ENCODE data around the gene CABYR.
A peak's percentile ranks its signal among the peaks of the same experiment; 100 is the strongest.

CABYR gene

GRCh38 chr18:24138789-24139616 is at the start of gene CABYR:
CABYR (plus strand) TSS chr18:24139062; CDS start chr18:24143115, 4,053 bp downstream.
- Mint-ChIP-seq H3K9me3 (no peaks in the 10 kb centered on the region), H3K36me3 (ENCODE audit: low read depth) (no peaks in the 10 kb centered on the region), H3K4me1 (ENCODE audit: low read depth) (peaks cover 15% of the 10 kb centered on the region), H3K27me3 (peaks cover 14% of the 10 kb centered on the region), H3K27ac (peak within 1 kb of the TSS; percentile 93), H3K4me3 (peak within 1 kb of the TSS; percentile 90)
- intact Hi-C loops (cut with micrococcal nuclease): no loop called here

GRCh38 chr18:24089076-24089475 is 49.8 kb upstream of the CABYR start:
- intact Hi-C loops (cut with micrococcal nuclease): no loop called here
- H3K4me1 Mint-ChIP-seq (ENCODE audit: low read depth): peaks cover 5% of the 10 kb centered on the region
- H3K9me3 Mint-ChIP-seq: no peaks in the 10 kb centered on the region
- no peaks in the 10 kb centered on the region for H3K27me3 Mint-ChIP-seq
- H3K27ac Mint-ChIP-seq: no peak overlapping the region
- peaks cover 41% of the 10 kb centered on the region for H3K36me3 Mint-ChIP-seq (ENCODE audit: low read depth)
- no peak overlapping the region for H3K4me3 Mint-ChIP-seq

GRCh38 chr18:24089515-24090337 is 49.1 kb upstream of the CABYR start:
- Mint-ChIP-seq H3K4me1 (ENCODE audit: low read depth) (peaks cover 8% of the 10 kb centered on the region), H3K27ac (no peak overlapping the region), H3K9me3 (no peaks in the 10 kb centered on the region), H3K27me3 (no peaks in the 10 kb centered on the region), H3K4me3 (no peak overlapping the region), H3K36me3 (ENCODE audit: low read depth) (peaks cover 37% of the 10 kb centered on the region)
- intact Hi-C loops (cut with micrococcal nuclease): no loop called here

- Mint-ChIP-seq H3K4me3 (no peak overlapping the region), H3K27me3 (no peaks in the 10 kb centered on the region), H3K27ac (no peak overlapping the region), H3K36me3 (ENCODE audit: low read depth) (peaks cover 43% of the 10 kb centered on the region), H3K4me1 (ENCODE audit: low read depth) (peaks cover 8% of the 10 kb centered on the region), H3K9me3 (no peaks in the 10 kb centered on the region)
- intact Hi-C loops (cut with micrococcal nuclease): no loop called here
Measured at GRCh38 chr18:24090876-24091275, 48.0 kb upstream of the CABYR start.

GRCh38 chr18:24094561-24094960 is 44.3 kb upstream of the CABYR start:
- intact Hi-C loops (cut with micrococcal nuclease): no loop called here
- peaks cover 8% of the 10 kb centered on the region for H3K4me1 Mint-ChIP-seq (ENCODE audit: low read depth)
- H3K36me3 Mint-ChIP-seq (ENCODE audit: low read depth): peaks cover 40% of the 10 kb centered on the region
- no peaks in the 10 kb centered on the region for H3K27me3 Mint-ChIP-seq
- H3K27ac Mint-ChIP-seq: no peak overlapping the region
- peaks cover 8% of the 10 kb centered on the region for H3K9me3 Mint-ChIP-seq
- H3K4me3 Mint-ChIP-seq: no peak overlapping the region

GRCh38 chr18:24095976-24096375 is 42.9 kb upstream of the CABYR start:
- Mint-ChIP-seq H3K4me1 (ENCODE audit: low read depth) (peaks cover 8% of the 10 kb centered on the region), H3K27me3 (no peaks in the 10 kb centered on the region), H3K9me3 (peaks cover 8% of the 10 kb centered on the region), H3K27ac (no peak overlapping the region), H3K4me3 (no peak overlapping the region), H3K36me3 (ENCODE audit: low read depth) (peaks cover 40% of the 10 kb centered on the region)
- intact Hi-C loops (cut with micrococcal nuclease): no loop called here

GRCh38 chr18:24103320-24104021 is 35.4 kb upstream of the CABYR start:
- intact Hi-C loops (cut with micrococcal nuclease): no loop called here
- H3K4me3 Mint-ChIP-seq: no peak overlapping the region
- peaks cover 23% of the 10 kb centered on the region for H3K36me3 Mint-ChIP-seq (ENCODE audit: low read depth)
- no peaks in the 10 kb centered on the region for H3K9me3 Mint-ChIP-seq
- H3K27me3 Mint-ChIP-seq: no peaks in the 10 kb centered on the region
- H3K4me1 Mint-ChIP-seq (ENCODE audit: low read depth): peaks cover 6% of the 10 kb centered on the region
- H3K27ac Mint-ChIP-seq: no peak overlapping the region

GRCh38 chr18:24104486-24104885 is 34.4 kb upstream of the CABYR start:
- intact Hi-C loops (cut with micrococcal nuclease): no loop called here
- no peak overlapping the region for H3K27ac Mint-ChIP-seq
- H3K36me3 Mint-ChIP-seq (ENCODE audit: low read depth): peaks cover 20% of the 10 kb centered on the region
- H3K9me3 Mint-ChIP-seq: no peaks in the 10 kb centered on the region
- H3K4me3 Mint-ChIP-seq: no peak overlapping the region
- no peaks in the 10 kb centered on the region for H3K27me3 Mint-ChIP-seq
- H3K4me1 Mint-ChIP-seq (ENCODE audit: low read depth): peaks cover 6% of the 10 kb centered on the region

- H3K4me1 Mint-ChIP-seq (ENCODE audit: low read depth): no peaks in the 10 kb centered on the region
- intact Hi-C loops (cut with micrococcal nuclease): no loop called here
- no peak overlapping the region for H3K27ac Mint-ChIP-seq
- H3K9me3 Mint-ChIP-seq: no peaks in the 10 kb centered on the region
- H3K4me3 Mint-ChIP-seq: no peak overlapping the region
- H3K27me3 Mint-ChIP-seq: no peaks in the 10 kb centered on the region
- H3K36me3 Mint-ChIP-seq (ENCODE audit: low read depth): peaks cover 29% of the 10 kb centered on the region
Measured at GRCh38 chr18:24108641-24109040, 30.2 kb upstream of the CABYR start.

GRCh38 chr18:24111936-24112335 is 26.9 kb upstream of the CABYR start:
- no peak overlapping the region for H3K27ac Mint-ChIP-seq
- H3K4me1 Mint-ChIP-seq (ENCODE audit: low read depth): peaks cover 10% of the 10 kb centered on the region

GRCh38 chr18:24112464-24112863 is 26.4 kb upstream of the CABYR start:
- Mint-ChIP-seq H3K9me3 (no peaks in the 10 kb centered on the region), H3K36me3 (ENCODE audit: low read depth) (peaks cover 39% of the 10 kb centered on the region), H3K27me3 (no peaks in the 10 kb centered on the region), H3K27ac (no peak overlapping the region), H3K4me1 (ENCODE audit: low read depth) (peaks cover 10% of the 10 kb centered on the region), H3K4me3 (no peak overlapping the region)
- intact Hi-C loops (cut with micrococcal nuclease): no loop called here

More at GRCh38 chr18:24111936-24112335, 26.9 kb upstream of the CABYR start:
- H3K9me3 Mint-ChIP-seq: no peaks in the 10 kb centered on the region
- H3K36me3 Mint-ChIP-seq (ENCODE audit: low read depth): peaks cover 39% of the 10 kb centered on the region
- intact Hi-C loops (cut with micrococcal nuclease): no loop called here
- no peaks in the 10 kb centered on the region for H3K27me3 Mint-ChIP-seq
- no peak overlapping the region for H3K4me3 Mint-ChIP-seq

GRCh38 chr18:24112874-24113615 is 25.8 kb upstream of the CABYR start:
- no peaks in the 10 kb centered on the region for H3K27me3 Mint-ChIP-seq
- intact Hi-C loops (cut with micrococcal nuclease): no loop called here

GRCh38 chr18:24114924-24115549 is 23.8 kb upstream of the CABYR start:
- Mint-ChIP-seq H3K4me1 (ENCODE audit: low read depth) (peaks cover 10% of the 10 kb centered on the region), H3K36me3 (ENCODE audit: low read depth) (peaks cover 55% of the 10 kb centered on the region), H3K27ac (peak overlapping the region; percentile 73), H3K27me3 (no peaks in the 10 kb centered on the region), H3K9me3 (no peaks in the 10 kb centered on the region), H3K4me3 (peak overlapping the region; percentile 31)
- intact Hi-C loops (cut with micrococcal nuclease): loop anchor here (5.0 kb wide), 2 partner anchors 98 to 493 kb away; no protein-coding TSS in a partner anchor

More at GRCh38 chr18:24112874-24113615, 25.8 kb upstream of the CABYR start:
- Mint-ChIP-seq H3K36me3 (ENCODE audit: low read depth) (peaks cover 41% of the 10 kb centered on the region), H3K27ac (no peak overlapping the region), H3K4me3 (no peak overlapping the region), H3K9me3 (no peaks in the 10 kb centered on the region), H3K4me1 (ENCODE audit: low read depth) (peaks cover 10% of the 10 kb centered on the region)
